WTC11 (cell line): ENCODE data around the gene RNF44. TPM values are rescaled to one million over a fixed set of nuclear protein-coding genes. Genes with fewer than 3 reads are reported as not detected.

Source experiments
- ATAC-seq: fragments of 200-7000 bp; cut with Tn5 transposase; 2 replicates; pipeline ENCODE4 v1.10.0; 2021; ENCODE audit warnings: mild to moderate bottlenecking, moderate library complexity
- CTCF ChIA-PET: fragments of 300-600 bp; sonication (Branson Sonifier 250); formaldehyde crosslinking; loops from one replicate; lab custom pipeline; 2021; ENCODE audit warnings: antibody characterized with exemption; lab: Charles Lee
- POLR2A ChIA-PET: fragments of 350-600 bp; sonication (Branson Sonifier 250); formaldehyde crosslinking; loops from one replicate; lab custom pipeline; 2021; ENCODE audit warnings: antibody characterized with exemption; lab: Charles Lee
- DNase-seq: peaks from one replicate; pipeline ENCODE4 v3.0.0; 2021; ENCODE audit warnings: low spot score
- H3K27ac Mint-ChIP-seq: 2 replicates; pipeline ENCODE4 v1.8.0; 2021; ENCODE audit warnings: mixed read lengths
- H3K27me3 Mint-ChIP-seq: 2 replicates; pipeline ENCODE4 v1.8.0; 2021; ENCODE audit warnings: low read depth, mild to moderate bottlenecking, moderate library complexity, mixed read lengths
- H3K36me3 Mint-ChIP-seq: 2 replicates; pipeline ENCODE4 v1.8.0; 2021; ENCODE audit warnings: mixed read lengths
- H3K4me1 Mint-ChIP-seq: 2 replicates; pipeline ENCODE4 v1.8.0; 2022; ENCODE audit warnings: mixed read lengths
- H3K4me3 Mint-ChIP-seq: 2 replicates; pipeline ENCODE4 v1.8.0; 2021; ENCODE audit warnings: mild to moderate bottlenecking, moderate library complexity, mixed read lengths
- H3K9me3 Mint-ChIP-seq: 2 replicates; pipeline ENCODE4 v1.8.0; 2021; ENCODE audit warnings: mixed read lengths
- ATF1 ChIP-seq: sonication (generic); formaldehyde crosslinking; IDR thresholded peaks from 2 replicates; pipeline ENCODE4 v1.8.1; 2023; ENCODE audit warnings: mild to moderate bottlenecking, moderate library complexity, missing genetic modification reagents
- ESRRA ChIP-seq: sonication (generic); formaldehyde crosslinking; IDR thresholded peaks from 2 replicates; pipeline ENCODE4 v1.8.1; 2022; ENCODE audit warnings: mild to moderate bottlenecking, missing genetic modification reagents, borderline replicate concordance
- ETV6 ChIP-seq: sonication (generic); formaldehyde crosslinking; IDR thresholded peaks from 2 replicates; pipeline ENCODE4 v1.8.1; 2022; ENCODE audit warnings: mild to moderate bottlenecking, missing genetic modification reagents
- FOXK1 ChIP-seq: sonication (generic); formaldehyde crosslinking; IDR thresholded peaks from 2 replicates; pipeline ENCODE4 v1.8.0; 2022; ENCODE audit warnings: mild to moderate bottlenecking, moderate library complexity, missing genetic modification reagents
- HMGA2 ChIP-seq: fragments of 250-450 bp; sonication (Bioruptor Pico); IDR thresholded peaks from 2 replicates; pipeline ENCODE4 v1.4.0; 2021; ENCODE audit warnings: mild to moderate bottlenecking, moderate library complexity
- MYBL2 ChIP-seq: sonication (generic); formaldehyde crosslinking; IDR thresholded peaks from 2 replicates; pipeline ENCODE4 v1.8.1; 2023; ENCODE audit warnings: mild to moderate bottlenecking, moderate library complexity, missing genetic modification reagents
- NFYB ChIP-seq: sonication (generic); formaldehyde crosslinking; conservative IDR thresholded peaks from 2 replicates; pipeline ENCODE4 v1.8.0; 2022; ENCODE audit warnings: low read depth, missing genetic modification reagents
- NR2C2 ChIP-seq: sonication (generic); formaldehyde crosslinking; IDR thresholded peaks from 2 replicates; pipeline ENCODE4 v1.8.0; 2022; ENCODE audit warnings: mild to moderate bottlenecking, missing genetic modification reagents
- NR3C1 ChIP-seq: sonication (generic); formaldehyde crosslinking; conservative IDR thresholded peaks from 2 replicates; pipeline ENCODE4 v1.8.1; 2023; ENCODE audit warnings: low read depth, mild to moderate bottlenecking, missing genetic modification reagents
- RELA ChIP-seq: sonication (generic); formaldehyde crosslinking; IDR thresholded peaks from 2 replicates; pipeline ENCODE4 v1.8.1; 2022; ENCODE audit warnings: missing genetic modification reagents, mild to moderate bottlenecking, borderline replicate concordance
- TP53 ChIP-seq: sonication (generic); formaldehyde crosslinking; IDR thresholded peaks from 2 replicates; pipeline ENCODE4 v1.8.1; 2023; ENCODE audit warnings: mild to moderate bottlenecking, missing genetic modification reagents
- ZNF416 ChIP-seq: fragments of 250-450 bp; sonication (Bioruptor Pico); IDR thresholded peaks from 2 replicates; pipeline ENCODE4 v1.9.0; 2021; ENCODE audit warnings: mild to moderate bottlenecking, inconsistent platforms
- ZNF423 ChIP-seq: fragments of 250-450 bp; sonication (Bioruptor Pico); IDR thresholded peaks from 2 replicates; pipeline ENCODE4 v2.1.2; 2022; ENCODE audit warnings: mild to moderate bottlenecking, moderate library complexity
- total RNA-seq: library from RNA; stranded (reverse); gene quantifications from 3 replicates; pipeline ENCODE4 v1.2.3, GENCODE V29; 2021
- TF ChIP-seq, protein P1 (sequence below): fragments of 250-450 bp; sonication (Bioruptor Pico); IDR thresholded peaks from 2 replicates; pipeline ENCODE4 v1.8.0; 2021; ENCODE audit warnings: mild to moderate bottlenecking
- TF ChIP-seq, protein P2 (sequence below): sonication (generic); formaldehyde crosslinking; IDR thresholded peaks from 2 replicates; pipeline ENCODE4 v1.8.1; 2023; ENCODE audit warnings: mild to moderate bottlenecking, missing genetic modification reagents, moderate library complexity
- TF ChIP-seq, protein P3 (sequence below): sonication (generic); formaldehyde crosslinking; IDR thresholded peaks from 2 replicates; pipeline ENCODE4 v1.8.1; 2023; ENCODE audit warnings: mild to moderate bottlenecking, missing genetic modification reagents
- TF ChIP-seq, protein P4 (sequence below): fragments of 250-450 bp; sonication (Bioruptor Pico); IDR thresholded peaks from 2 replicates; pipeline ENCODE4 v1.9.0; 2021; ENCODE audit warnings: mild to moderate bottlenecking, borderline replicate concordance
- TF ChIP-seq, protein P5 (sequence below): sonication (generic); formaldehyde crosslinking; IDR thresholded peaks from 2 replicates; pipeline ENCODE4 v1.8.1; 2022; ENCODE audit warnings: missing genetic modification reagents, borderline replicate concordance
- TF ChIP-seq, protein P6 (sequence below): fragments of 200-600 bp; IDR thresholded peaks from 2 replicates; pipeline ENCODE4 v1.8.0; 2022; ENCODE audit warnings: antibody characterized with exemption

RNF44 gene
- total RNA-seq, 1 experiment from 2014 or later, result 233 TPM

DNA sequence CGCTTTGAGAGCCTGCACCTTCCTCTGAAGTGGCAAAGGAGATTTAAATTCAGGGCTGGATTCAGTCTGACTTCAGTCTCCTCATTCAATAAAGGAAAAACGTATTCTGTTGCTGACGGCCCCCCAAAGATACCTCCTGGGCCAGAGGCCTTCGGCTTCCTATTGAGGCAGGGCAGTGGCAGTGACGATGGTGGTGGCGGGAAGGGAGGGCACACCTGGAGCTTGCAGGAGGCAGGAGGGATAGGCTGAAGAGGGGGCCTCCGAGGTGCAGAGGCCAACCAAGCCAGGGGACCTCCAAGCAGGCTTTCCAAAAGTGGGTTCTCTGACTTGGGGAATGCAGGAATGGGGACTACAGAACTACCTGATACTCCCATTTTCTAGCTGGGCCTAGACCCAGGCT lies 15.9 kb downstream of the RNF44 start (continued):
- TF ChIP-seq, protein P1, sequence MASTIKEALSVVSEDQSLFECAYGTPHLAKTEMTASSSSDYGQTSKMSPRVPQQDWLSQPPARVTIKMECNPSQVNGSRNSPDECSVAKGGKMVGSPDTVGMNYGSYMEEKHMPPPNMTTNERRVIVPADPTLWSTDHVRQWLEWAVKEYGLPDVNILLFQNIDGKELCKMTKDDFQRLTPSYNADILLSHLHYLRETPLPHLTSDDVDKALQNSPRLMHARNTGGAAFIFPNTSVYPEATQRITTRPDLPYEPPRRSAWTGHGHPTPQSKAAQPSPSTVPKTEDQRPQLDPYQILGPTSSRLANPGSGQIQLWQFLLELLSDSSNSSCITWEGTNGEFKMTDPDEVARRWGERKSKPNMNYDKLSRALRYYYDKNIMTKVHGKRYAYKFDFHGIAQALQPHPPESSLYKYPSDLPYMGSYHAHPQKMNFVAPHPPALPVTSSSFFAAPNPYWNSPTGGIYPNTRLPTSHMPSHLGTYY (CRISPR knock-in tag), result no peak
- no peak for TF ChIP-seq RELA (CRISPR knock-in tag)
- TF ChIP-seq ESRRA, result no peak
- TF ChIP-seq HMGA2 (CRISPR knock-in tag), result no peak
- TF ChIP-seq, protein P2, sequence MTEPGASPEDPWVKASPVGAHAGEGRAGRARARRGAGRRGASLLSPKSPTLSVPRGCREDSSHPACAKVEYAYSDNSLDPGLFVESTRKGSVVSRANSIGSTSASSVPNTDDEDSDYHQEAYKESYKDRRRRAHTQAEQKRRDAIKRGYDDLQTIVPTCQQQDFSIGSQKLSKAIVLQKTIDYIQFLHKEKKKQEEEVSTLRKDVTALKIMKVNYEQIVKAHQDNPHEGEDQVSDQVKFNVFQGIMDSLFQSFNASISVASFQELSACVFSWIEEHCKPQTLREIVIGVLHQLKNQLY (CRISPR knock-in tag), result no peak
- TF ChIP-seq NR3C1, result no peak
- no peak for TF ChIP-seq ZNF416 (CRISPR knock-in tag)
- TF ChIP-seq, protein P3, sequence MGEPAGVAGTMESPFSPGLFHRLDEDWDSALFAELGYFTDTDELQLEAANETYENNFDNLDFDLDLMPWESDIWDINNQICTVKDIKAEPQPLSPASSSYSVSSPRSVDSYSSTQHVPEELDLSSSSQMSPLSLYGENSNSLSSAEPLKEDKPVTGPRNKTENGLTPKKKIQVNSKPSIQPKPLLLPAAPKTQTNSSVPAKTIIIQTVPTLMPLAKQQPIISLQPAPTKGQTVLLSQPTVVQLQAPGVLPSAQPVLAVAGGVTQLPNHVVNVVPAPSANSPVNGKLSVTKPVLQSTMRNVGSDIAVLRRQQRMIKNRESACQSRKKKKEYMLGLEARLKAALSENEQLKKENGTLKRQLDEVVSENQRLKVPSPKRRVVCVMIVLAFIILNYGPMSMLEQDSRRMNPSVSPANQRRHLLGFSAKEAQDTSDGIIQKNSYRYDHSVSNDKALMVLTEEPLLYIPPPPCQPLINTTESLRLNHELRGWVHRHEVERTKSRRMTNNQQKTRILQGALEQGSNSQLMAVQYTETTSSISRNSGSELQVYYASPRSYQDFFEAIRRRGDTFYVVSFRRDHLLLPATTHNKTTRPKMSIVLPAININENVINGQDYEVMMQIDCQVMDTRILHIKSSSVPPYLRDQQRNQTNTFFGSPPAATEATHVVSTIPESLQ, result no peak
- TF ChIP-seq, protein P4, sequence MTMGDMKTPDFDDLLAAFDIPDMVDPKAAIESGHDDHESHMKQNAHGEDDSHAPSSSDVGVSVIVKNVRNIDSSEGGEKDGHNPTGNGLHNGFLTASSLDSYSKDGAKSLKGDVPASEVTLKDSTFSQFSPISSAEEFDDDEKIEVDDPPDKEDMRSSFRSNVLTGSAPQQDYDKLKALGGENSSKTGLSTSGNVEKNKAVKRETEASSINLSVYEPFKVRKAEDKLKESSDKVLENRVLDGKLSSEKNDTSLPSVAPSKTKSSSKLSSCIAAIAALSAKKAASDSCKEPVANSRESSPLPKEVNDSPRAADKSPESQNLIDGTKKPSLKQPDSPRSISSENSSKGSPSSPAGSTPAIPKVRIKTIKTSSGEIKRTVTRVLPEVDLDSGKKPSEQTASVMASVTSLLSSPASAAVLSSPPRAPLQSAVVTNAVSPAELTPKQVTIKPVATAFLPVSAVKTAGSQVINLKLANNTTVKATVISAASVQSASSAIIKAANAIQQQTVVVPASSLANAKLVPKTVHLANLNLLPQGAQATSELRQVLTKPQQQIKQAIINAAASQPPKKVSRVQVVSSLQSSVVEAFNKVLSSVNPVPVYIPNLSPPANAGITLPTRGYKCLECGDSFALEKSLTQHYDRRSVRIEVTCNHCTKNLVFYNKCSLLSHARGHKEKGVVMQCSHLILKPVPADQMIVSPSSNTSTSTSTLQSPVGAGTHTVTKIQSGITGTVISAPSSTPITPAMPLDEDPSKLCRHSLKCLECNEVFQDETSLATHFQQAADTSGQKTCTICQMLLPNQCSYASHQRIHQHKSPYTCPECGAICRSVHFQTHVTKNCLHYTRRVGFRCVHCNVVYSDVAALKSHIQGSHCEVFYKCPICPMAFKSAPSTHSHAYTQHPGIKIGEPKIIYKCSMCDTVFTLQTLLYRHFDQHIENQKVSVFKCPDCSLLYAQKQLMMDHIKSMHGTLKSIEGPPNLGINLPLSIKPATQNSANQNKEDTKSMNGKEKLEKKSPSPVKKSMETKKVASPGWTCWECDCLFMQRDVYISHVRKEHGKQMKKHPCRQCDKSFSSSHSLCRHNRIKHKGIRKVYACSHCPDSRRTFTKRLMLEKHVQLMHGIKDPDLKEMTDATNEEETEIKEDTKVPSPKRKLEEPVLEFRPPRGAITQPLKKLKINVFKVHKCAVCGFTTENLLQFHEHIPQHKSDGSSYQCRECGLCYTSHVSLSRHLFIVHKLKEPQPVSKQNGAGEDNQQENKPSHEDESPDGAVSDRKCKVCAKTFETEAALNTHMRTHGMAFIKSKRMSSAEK (CRISPR knock-in tag), result no peak
- no peak for TF ChIP-seq TP53 (CRISPR knock-in tag)

DNA sequence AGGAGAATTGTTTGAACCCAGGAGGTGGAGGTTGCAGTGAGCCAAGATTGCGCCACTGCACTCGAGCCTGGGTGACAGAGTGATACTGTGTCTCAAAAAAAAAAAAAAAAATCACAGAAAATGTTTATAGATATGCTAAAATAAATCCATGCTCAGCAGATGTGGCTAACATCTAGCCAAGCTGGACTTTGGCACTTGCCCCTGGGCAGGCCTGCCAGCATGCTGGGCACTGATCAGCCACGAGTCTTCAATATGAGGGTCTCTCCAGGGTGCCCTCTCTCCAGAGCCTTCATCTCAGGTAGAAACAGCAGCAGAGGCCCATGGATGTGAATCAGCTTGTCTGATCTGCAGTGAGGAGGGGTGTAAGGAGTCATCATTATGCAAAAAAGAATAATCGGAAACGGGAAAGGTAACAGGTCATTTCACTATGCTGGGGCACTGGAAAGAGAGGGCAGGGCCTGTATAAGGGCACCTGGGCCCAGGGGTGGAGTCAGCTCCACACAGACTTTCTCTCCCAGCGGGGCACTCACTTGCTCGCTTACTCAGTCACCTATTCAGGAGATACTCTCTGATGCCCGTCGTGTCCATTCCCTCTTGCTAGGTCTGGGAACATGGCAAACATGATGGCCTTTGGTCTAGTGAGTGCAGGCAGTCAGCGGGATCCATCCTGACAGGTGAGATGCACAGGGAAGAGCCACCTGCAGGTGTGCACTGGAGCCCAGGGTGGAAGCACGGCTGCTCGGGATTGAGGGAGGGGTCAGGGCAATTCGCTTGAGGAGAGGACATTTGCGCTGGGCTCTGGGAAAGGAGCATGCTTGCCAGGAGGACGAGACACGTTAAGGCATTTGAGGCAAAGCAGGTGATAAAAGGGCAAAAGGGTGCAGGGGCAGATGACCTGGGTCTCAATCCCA lies 17.1 kb downstream of the RNF44 start:
- peak; percentile 58; the same call in 1 of the 2 replicates for ATAC-seq
- ChIA-PET CTCF (no interaction called here), POLR2A (interaction anchor here (1.0 to 1.2 kb wide), 2 partner anchors 15 to 16 kb away, joined by 3 to 4 read pairs; no protein-coding TSS in a partner anchor)
- TF ChIP-seq, protein P5, sequence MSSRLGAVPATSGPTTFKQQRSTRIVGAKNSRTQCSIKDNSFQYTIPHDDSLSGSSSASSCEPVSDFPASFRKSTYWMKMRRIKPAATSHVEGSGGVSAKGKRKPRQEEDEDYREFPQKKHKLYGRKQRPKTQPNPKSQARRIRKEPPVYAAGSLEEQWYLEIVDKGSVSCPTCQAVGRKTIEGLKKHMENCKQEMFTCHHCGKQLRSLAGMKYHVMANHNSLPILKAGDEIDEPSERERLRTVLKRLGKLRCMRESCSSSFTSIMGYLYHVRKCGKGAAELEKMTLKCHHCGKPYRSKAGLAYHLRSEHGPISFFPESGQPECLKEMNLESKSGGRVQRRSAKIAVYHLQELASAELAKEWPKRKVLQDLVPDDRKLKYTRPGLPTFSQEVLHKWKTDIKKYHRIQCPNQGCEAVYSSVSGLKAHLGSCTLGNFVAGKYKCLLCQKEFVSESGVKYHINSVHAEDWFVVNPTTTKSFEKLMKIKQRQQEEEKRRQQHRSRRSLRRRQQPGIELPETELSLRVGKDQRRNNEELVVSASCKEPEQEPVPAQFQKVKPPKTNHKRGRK (CRISPR knock-in tag), result no peak
- TF ChIP-seq MYBL2 (CRISPR knock-in tag) (no peak), NFYB (CRISPR knock-in tag) (no peak), NR2C2 (CRISPR knock-in tag) (no peak), ZNF423 (CRISPR knock-in tag) (no peak), ATF1 (CRISPR knock-in tag) (no peak), ETV6 (CRISPR knock-in tag) (no peak), RELA (CRISPR knock-in tag) (no peak), FOXK1 (CRISPR knock-in tag) (no peak)
- TF ChIP-seq, protein P3, result no peak
- TF ChIP-seq, protein P6, sequence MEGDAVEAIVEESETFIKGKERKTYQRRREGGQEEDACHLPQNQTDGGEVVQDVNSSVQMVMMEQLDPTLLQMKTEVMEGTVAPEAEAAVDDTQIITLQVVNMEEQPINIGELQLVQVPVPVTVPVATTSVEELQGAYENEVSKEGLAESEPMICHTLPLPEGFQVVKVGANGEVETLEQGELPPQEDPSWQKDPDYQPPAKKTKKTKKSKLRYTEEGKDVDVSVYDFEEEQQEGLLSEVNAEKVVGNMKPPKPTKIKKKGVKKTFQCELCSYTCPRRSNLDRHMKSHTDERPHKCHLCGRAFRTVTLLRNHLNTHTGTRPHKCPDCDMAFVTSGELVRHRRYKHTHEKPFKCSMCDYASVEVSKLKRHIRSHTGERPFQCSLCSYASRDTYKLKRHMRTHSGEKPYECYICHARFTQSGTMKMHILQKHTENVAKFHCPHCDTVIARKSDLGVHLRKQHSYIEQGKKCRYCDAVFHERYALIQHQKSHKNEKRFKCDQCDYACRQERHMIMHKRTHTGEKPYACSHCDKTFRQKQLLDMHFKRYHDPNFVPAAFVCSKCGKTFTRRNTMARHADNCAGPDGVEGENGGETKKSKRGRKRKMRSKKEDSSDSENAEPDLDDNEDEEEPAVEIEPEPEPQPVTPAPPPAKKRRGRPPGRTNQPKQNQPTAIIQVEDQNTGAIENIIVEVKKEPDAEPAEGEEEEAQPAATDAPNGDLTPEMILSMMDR, result no peak
- TF ChIP-seq, protein P1 (CRISPR knock-in tag), result no peak

More for the DNA sequence above, 17.1 kb downstream of the RNF44 start:
- H3K36me3 Mint-ChIP-seq, result no peaks in the 10 kb centered on the region
- H3K27me3 Mint-ChIP-seq, result peaks cover 2% of the 10 kb centered on the region; the same call in 1 of the 2 replicates
- no peak overlapping the region for H3K27ac Mint-ChIP-seq
- H3K9me3 Mint-ChIP-seq, result no peaks in the 10 kb centered on the region
- DNase-seq, result no peak
- no peak overlapping the region for H3K4me3 Mint-ChIP-seq
- H3K4me1 Mint-ChIP-seq, result peaks cover 6% of the 10 kb centered on the region
